AG04449 (cell line): ENCODE results near the gene TMCC3.

ENCODE experiments used
- CTCF ChIA-PET: fragments of 350-600 bp; formaldehyde crosslinking; extraction: SDS; loops from one replicate; lab custom pipeline; 2021; ENCODE audit warnings: antibody characterized with exemption; lab: Yijun Ruan, JAX
- POLR2A ChIA-PET: fragments of 400-600, 350-600 bp; formaldehyde crosslinking; extraction: SDS; loops from one replicate; lab custom pipeline; 2020; ENCODE audit warnings: antibody characterized with exemption, inconsistent platforms; lab: Yijun Ruan, JAX
- DNase-seq: peaks from one replicate; pipeline ENCODE4 v3.0.0-alpha.2; 2010; ENCODE audit warnings: low read depth, low spot score
- H3K4me3 ChIP-seq: 2 replicates; pipeline ENCODE4 v1.5.1; 2011; ENCODE audit warnings: low read depth, mild to moderate bottlenecking, control low read depth, low read length
- CTCF ChIP-seq: IDR thresholded peaks from one replicate; pipeline ENCODE4 v1.5.1; 2011; ENCODE audit warnings: mild to moderate bottlenecking, moderate library complexity, low read length, control low read depth, inconsistent platforms; ENCODE audit not compliant: insufficient read depth; ENCODE audit errors: missing control alignments

Gene TMCC3

GRCh38 chr12:94531196-94531720, 119.1 kb downstream of the TMCC3 start:
- H3K4me3 ChIP-seq, result no peak overlapping the region
- DNase-seq, result no peak
- CTCF ChIA-PET, result interaction anchor here (0.8 to 5.0 kb wide), 5 partner anchors 10 to 426 kb away, joined by 3 to 60 read pairs (median 4); no protein-coding TSS in a partner anchor
- POLR2A ChIA-PET, result no interaction called here
- no peak for TF ChIP-seq CTCF

- no peak for TF ChIP-seq CTCF
- POLR2A ChIA-PET, result no interaction called here
- CTCF ChIA-PET, result interaction anchor here (1.3 to 1.8 kb wide), 3 partner anchors 384 to 391 kb away, joined by 3 to 9 read pairs (median 3); no protein-coding TSS in a partner anchor
- no peak overlapping the region for H3K4me3 ChIP-seq
- DNase-seq, result no peak
Observed at GRCh38 chr12:94525951-94526350, 124.4 kb downstream of the TMCC3 start.
